ENCODE data around the gene ABCC6.
"Not testable (repeated sequence)": the region's sequence is repeated elsewhere in the genome, so short reads cannot be mapped to it uniquely, and the experiment has no call there.

Gene ABCC6

DNA sequence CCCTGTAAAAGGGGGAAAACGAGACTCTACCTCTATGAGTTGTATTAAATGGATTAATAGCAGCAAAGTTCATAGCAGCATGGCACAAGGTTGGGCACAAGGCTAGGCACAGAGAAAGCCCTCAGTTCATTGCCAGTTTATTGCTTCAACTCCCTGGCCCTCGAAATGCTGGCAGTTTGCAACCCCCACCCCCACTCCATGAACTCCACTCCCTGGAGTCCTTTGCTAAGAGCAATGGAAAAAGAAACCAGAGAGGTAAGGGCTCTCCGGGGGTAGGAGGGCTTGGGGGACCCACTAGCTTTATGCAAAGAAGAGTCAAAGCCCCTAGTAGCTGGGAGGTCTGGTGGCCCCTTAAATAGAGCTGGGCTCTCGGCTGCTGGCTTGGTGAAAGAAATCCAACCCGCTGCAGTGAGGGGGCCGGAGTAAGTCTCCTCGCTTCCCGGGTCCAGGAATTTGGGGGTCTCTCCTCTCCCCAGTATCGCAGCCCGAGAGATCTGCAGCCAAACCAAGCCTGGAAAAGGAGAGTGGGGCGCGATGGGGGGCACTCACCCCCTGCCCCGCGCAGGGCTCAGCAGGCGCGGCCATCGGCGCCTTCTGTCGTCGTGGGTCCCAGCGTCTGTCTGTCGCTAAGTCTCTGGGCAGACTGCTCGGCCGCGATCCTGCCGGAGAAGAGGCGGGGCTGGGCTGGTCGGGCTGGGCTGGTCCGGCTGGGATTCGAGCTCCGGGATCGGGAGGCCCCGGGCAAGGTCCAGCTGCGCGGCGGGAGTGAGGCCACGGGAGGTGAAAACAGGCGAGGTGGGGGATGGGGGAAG is at the start of gene ABCC6:
Gene ABCC6 (minus strand): TSS at position 645 of the 812 bp plus-strand sequence. CDS start 60 bp downstream, at position 585.
- DNase-seq (ENCODE audit: low read depth), result not testable (repeated sequence)

- not testable (repeated sequence) for DNase-seq (ENCODE audit: low read depth)
These were observed 49.4 kb upstream of the ABCC6 start for GRCh38 chr16:16272573-16273221.

GRCh38 chr16:16271658-16272057 is 48.4 kb upstream of the ABCC6 start:
- not testable (repeated sequence) for DNase-seq (ENCODE audit: low read depth)

GRCh38 chr16:16268185-16268808 is 45.0 kb upstream of the ABCC6 start:
- DNase-seq (ENCODE audit: low read depth), result not testable (repeated sequence)

DNA sequence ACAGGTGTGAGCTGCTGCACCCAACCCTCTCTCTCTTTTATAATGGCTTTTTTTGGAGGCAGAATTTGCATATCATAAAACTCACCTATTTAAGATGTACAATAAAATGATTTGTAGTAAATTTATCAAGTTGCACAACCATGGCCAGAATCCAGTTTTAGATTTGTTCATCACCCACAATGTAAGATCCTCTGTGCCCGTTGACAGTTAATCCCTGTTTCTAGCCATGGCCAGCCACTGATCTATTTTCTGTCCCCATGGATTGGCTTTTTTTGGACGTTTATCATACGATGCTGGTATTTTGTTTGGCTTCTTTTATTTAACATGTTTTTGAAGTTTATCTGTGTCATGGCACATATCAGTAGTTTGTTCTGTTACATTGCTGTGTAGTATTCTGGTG is 44.4 kb upstream of the ABCC6 start:
- DNase-seq (ENCODE audit: low read depth), result not testable (repeated sequence)

DNA sequence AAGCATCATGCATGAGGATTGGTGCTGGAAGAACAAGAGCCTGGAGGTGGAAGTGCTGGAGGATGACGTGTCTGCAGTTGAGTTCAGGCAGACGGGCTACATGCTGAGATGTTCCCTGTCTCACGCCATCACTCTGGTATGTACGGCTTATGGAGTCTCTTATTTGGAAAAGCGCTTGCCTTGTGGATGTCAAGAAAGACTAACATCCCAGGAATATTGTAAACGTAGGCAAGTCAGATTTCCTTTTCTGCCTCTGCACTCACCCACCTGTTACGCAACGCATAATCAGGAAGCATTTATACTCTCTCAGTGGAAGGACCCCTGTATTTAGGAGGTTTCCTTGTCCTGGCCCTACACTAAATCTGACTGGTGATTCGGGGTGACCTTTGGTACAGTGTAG is 41.8 kb upstream of the ABCC6 start:
- not testable (repeated sequence) for DNase-seq (ENCODE audit: low read depth)

DNA sequence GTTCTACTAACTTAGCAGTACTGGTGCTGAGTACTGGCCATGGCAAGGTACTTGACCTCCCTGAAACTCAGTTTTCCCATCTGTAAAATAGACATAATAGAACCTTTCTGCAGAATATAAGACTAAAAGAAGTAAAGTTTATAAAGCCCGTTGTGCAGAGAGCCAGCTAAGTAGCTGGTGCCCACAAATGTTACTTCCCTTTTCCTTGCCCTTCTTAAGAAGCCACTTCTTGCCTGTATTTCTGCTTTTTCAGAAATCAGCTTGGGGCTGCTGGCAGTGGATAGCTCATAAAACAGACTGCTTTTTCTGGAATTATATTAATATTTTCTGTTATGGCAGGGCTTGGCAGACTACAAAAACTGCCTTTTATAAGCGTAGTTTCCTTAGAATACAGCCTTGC is 40.7 kb upstream of the ABCC6 start:
- DNase-seq (ENCODE audit: low read depth), result not testable (repeated sequence)

- DNase-seq (ENCODE audit: low read depth), result not testable (repeated sequence)
These were observed 39.8 kb upstream of the ABCC6 start for GRCh38 chr16:16262954-16263555.

- DNase-seq (ENCODE audit: low read depth), result not testable (repeated sequence)
These were observed 36.7 kb upstream of the ABCC6 start for GRCh38 chr16:16259971-16260370.

- not testable (repeated sequence) for DNase-seq (ENCODE audit: low read depth)
These were observed 35.5 kb upstream of the ABCC6 start for GRCh38 chr16:16258822-16259221.

GRCh38 chr16:16257301-16257923 is 34.1 kb upstream of the ABCC6 start:
- not testable (repeated sequence) for DNase-seq (ENCODE audit: low read depth)

GRCh38 chr16:16252377-16252776 is 29.1 kb upstream of the ABCC6 start:
- not testable (repeated sequence) for DNase-seq (ENCODE audit: low read depth)

DNA sequence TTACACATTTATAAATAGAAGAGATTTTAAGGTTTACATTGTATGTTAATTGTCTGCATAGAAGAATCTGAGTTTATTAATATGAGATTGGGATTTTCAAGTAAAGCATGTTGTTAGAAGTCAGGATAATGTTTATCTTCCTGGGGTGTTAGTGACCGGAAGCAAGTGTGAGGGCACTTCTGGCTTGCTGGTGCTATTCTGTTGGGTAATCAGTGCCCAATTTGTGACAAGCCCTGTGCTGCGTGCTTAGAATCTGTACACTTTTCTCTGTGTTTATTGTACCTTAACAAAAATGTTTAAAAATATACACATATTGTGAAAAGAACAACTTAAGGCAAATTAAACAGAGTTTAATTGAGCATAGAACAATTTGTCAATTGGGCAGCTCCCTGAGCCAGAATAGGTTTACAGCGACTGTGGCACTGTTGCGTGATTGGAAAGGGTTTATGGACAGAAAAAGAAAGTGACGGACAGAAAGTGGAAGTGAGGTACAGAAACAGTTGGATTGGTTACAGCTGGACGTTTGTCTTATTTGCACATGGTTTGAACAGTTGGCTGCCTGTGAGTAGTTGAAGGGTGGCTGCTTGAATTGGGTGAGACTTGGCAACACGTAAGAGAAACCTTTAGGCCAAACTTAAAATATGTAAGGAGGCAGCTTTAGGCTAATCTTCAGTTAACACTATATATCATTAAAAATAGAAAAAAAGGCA is 26.5 kb upstream of the ABCC6 start:
- DNase-seq (ENCODE audit: low read depth), result not testable (repeated sequence)

GRCh38 chr16:16247439-16247838 is 24.1 kb upstream of the ABCC6 start:
- DNase-seq (ENCODE audit: low read depth), result not testable (repeated sequence)

GRCh38 chr16:16246578-16247262 is 23.4 kb upstream of the ABCC6 start:
- DNase-seq (ENCODE audit: low read depth), result not testable (repeated sequence)

DNA sequence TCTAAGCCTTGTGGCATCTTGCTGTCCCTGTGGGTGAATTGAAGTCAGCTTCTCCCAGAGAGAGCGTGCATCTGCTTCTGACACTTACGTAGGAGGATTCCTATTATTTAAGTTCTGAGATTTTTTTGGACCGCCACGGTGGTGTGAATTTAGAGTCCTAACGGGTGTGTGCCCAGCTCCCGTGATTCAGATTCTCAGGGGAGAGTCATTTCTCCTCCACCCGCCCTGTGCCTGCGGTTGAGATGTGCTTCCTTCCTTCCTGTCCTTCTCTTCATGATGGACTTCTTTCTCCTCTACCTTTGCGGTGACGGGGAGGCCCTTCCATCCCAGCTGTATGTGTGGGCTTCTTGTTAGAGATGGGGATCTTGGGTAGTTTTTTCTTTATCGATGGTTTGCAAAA is 20.6 kb upstream of the ABCC6 start:
- DNase-seq (ENCODE audit: low read depth), result not testable (repeated sequence)

- DNase-seq (ENCODE audit: low read depth), result not testable (repeated sequence)
These were observed 17.4 kb upstream of the ABCC6 start for GRCh38 chr16:16240667-16241066.

DNA sequence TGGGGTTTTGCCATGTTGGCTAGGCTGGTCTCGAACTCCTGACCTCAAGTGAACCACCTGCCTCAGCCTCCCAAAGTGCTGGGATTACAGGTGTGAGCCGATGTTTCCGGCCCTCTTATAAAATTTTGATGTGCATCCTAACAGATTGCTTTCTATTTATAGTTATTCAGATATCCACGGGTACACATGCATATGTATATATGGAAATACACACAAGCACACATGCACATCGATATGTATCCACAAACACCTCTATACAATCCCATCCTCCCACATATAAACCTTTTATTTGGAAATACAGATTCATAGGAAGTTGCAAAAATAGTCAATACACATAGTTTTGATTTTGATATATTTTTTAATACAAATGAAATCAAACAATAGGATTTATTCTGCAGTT is 14.4 kb upstream of the ABCC6 start:
- not testable (repeated sequence) for DNase-seq (ENCODE audit: low read depth)

- DNase-seq (ENCODE audit: low read depth), result not testable (repeated sequence)
These were observed 13.8 kb upstream of the ABCC6 start for GRCh38 chr16:16237071-16237470.

- not testable (repeated sequence) for DNase-seq (ENCODE audit: low read depth)
These were observed 9.4 kb upstream of the ABCC6 start for GRCh38 chr16:16232692-16233061.

Measured in GM04503 (cell line).